Peyer's patch (tissue), 4 donors: ENCODE results near the gene GNB5.

ENCODE experiments used
- CTCF ChIP-seq, 6 experiments: fragments of 450-650 bp in 4 of 6; fragments of 200-600 bp in 2 of 6; sonication (generic) in 1 of 6; IDR thresholded peaks; one replicate each; pipeline ENCODE4 v1.5.1; 2017 to 2019; ENCODE audit warnings: antibody characterized with exemption in 6 of 6, mild to moderate bottlenecking in 3 of 6, moderate library complexity in 1 of 6
- POLR2A ChIP-seq, 2 donors: fragments of 450-650 bp; IDR thresholded peaks; one replicate each; pipeline ENCODE4 v1.5.1; 2017; ENCODE audit warnings: antibody characterized with exemption in 2 of 2, mild to moderate bottlenecking in 2 of 2, moderate library complexity in 2 of 2

GRCh38 chr15:52153900-52154895 is 37.0 kb downstream of the GNB5 start:
- TF ChIP-seq POLR2A (IDR thresholded peaks at IDR 0.05), result no peak
- TF ChIP-seq CTCF (IDR thresholded peaks at IDR 0.05), result no peak
